ENCODE data around the gene COCH.

COCH gene

DNA sequence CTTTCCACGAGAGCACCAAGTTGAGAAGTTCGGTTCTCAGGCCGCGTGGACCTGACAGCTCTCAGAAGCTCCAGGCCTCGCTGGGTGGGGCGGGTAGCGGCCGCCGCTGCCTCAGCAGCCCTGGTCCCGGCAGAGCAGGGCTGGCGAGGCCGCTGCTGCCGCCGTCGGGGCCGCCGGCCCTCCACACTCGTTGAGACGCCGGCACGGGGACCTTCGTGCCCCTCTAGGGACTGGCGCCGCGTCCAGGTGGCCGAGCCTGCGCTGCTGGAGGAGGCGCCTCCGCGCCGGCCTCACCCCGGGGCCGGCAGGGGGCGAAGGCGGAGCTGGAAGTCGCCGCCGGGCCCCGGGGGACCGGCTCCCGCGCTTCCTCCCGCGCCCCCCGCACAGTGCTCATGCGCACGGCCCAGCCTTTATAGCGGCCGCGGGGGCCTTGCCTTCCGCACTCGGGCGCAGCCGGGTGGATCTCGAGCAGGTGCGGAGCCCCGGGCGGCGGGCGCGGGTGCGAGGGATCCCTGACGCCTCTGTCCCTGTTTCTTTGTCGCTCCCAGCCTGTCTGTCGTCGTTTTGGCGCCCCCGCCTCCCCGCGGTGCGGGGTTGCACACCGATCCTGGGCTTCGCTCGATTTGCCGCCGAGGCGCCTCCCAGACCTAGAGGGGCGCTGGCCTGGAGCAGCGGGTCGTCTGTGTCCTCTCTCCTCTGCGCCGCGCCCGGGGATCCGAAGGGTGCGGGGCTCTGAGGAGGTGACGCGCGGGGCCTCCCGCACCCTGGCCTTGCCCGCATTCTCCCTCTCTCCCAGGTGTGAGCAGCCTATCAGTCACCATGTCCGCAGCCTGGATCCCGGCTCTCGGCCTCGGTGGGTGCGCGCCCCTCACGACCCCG lies at the start of gene COCH:
Gene COCH, plus strand, starts transcription at position 440 of the 879 bp plus-strand sequence. Its CDS starts 380 bp downstream, at position 820.
- Histone ChIP-seq H3K9ac (ENCODE audit: low read depth in 1 of 2, low read length in 2 of 2) (no peak within 1 kb of the TSS), H3K9me3 (ENCODE audit: control insufficient read depth in 1 of 2, low read length in 2 of 2) (no peaks in the 10 kb centered on the region), H3K36me3 (ENCODE audit: control insufficient read depth in 1 of 2, insufficient read depth in 2 of 2, low read length in 2 of 2) (no peaks in the 10 kb centered on the region), H3K4me1 (ENCODE audit: control insufficient read depth in 1 of 2, insufficient read depth in 2 of 2, low read length in 2 of 2) (peaks cover 0 to 12% of the 10 kb centered on the region in 2 donors), H3K27me3 (ENCODE audit: control insufficient read depth in 1 of 2, insufficient read depth in 2 of 2, low read length in 2 of 2) (peaks cover 41 to 44% of the 10 kb centered on the region in 2 donors), H3K4me3 (ENCODE audit: low read depth in 1 of 2, low read length in 2 of 2) (peak within 1 kb of the TSS; percentile 60 to 66), H3K27ac (ENCODE audit: low read depth, low read length) (no peak within 1 kb of the TSS)

DNA sequence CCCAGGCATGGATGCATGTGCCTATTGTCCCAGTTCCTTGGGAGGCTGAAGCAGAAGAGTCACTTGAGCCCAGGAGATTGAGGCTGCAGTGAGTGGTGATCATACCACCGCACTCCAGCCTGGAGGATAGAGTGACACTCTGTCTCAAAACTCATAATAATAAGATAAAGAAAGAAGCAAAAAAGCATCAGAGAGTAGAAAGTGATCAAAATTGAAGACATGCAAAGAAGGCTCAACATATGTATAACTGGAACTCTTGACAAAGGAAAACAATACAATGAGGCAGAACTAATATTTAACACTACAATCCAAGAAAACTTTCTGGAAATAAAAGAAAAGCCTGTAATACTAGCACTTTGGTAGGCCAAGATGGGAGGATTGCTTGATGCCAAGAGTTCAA lies 48.3 kb upstream of the COCH start:
- H3K4me1 ChIP-seq (ENCODE audit: control insufficient read depth in 1 of 2, insufficient read depth in 2 of 2, low read length in 2 of 2) = no peaks in the 10 kb centered on the region
- no peak overlapping the region for H3K9ac ChIP-seq (ENCODE audit: low read depth in 1 of 2, low read length in 2 of 2)
- H3K9me3 ChIP-seq (ENCODE audit: control insufficient read depth in 1 of 2, low read length in 2 of 2) = peaks cover 3 to 6% of the 10 kb centered on the region in 2 donors
- no peaks in the 10 kb centered on the region for H3K36me3 ChIP-seq (ENCODE audit: control insufficient read depth in 1 of 2, insufficient read depth in 2 of 2, low read length in 2 of 2)
- no peak overlapping the region for H3K4me3 ChIP-seq (ENCODE audit: low read depth in 1 of 2, low read length in 2 of 2)
- no peak overlapping the region for H3K27ac ChIP-seq (ENCODE audit: low read depth, low read length)
- H3K27me3 ChIP-seq (ENCODE audit: control insufficient read depth in 1 of 2, insufficient read depth in 2 of 2, low read length in 2 of 2) = no peaks in the 10 kb centered on the region

DNA sequence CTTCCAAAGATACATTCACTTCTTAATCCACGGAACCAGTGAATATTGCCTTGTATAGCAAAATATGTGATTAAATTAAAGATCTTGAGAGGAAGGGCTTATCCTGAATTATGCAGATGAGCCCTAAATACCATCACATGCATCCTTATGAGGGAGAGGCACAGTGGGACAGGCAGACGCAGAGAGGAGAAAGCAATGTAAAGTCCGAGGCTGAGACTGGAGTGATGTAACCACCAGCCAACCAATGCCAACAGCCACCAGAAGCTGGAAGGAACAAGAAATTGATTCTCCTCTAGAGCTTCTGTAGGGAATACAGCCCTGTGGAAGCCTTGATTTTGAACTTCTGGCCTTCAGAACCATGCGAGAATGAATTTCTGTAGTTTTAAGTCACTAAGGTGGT lies 44.5 kb upstream of the COCH start:
- Histone ChIP-seq H3K9me3 (ENCODE audit: control insufficient read depth in 1 of 2, low read length in 2 of 2) (peaks cover 3 to 6% of the 10 kb centered on the region in 2 donors), H3K4me3 (ENCODE audit: low read depth in 1 of 2, low read length in 2 of 2) (no peak overlapping the region), H3K27me3 (ENCODE audit: control insufficient read depth in 1 of 2, insufficient read depth in 2 of 2, low read length in 2 of 2) (no peaks in the 10 kb centered on the region), H3K4me1 (ENCODE audit: control insufficient read depth in 1 of 2, insufficient read depth in 2 of 2, low read length in 2 of 2) (no peaks in the 10 kb centered on the region), H3K36me3 (ENCODE audit: control insufficient read depth in 1 of 2, insufficient read depth in 2 of 2, low read length in 2 of 2) (no peaks in the 10 kb centered on the region), H3K27ac (ENCODE audit: low read depth, low read length) (no peak overlapping the region), H3K9ac (ENCODE audit: low read depth in 1 of 2, low read length in 2 of 2) (no peak overlapping the region)

DNA sequence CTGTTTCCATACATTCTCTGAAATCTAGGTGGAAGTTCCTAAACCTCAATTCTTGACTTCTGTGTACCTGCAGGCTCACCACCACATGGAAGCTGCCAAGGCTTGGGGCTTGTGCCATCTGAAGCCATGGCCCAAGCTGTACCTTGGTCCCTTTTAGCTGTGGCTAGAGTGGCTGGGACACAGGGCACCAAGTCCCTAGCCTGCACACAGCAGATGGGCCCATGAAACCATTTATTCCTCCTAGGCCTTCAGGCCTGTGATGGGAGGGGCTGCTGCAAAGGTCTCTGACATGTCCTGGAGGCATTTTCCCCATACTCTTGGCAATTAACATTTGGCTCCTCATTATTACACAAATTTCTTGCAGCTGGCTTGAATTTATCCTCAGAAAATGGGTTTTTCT lies 40.0 kb upstream of the COCH start:
- Histone ChIP-seq H3K9ac (ENCODE audit: low read depth in 1 of 2, low read length in 2 of 2) (no peak overlapping the region), H3K27me3 (ENCODE audit: control insufficient read depth in 1 of 2, insufficient read depth in 2 of 2, low read length in 2 of 2) (no peaks in the 10 kb centered on the region), H3K4me3 (ENCODE audit: low read depth in 1 of 2, low read length in 2 of 2) (no peak overlapping the region), H3K9me3 (ENCODE audit: control insufficient read depth in 1 of 2, low read length in 2 of 2) (no peaks in the 10 kb centered on the region), H3K27ac (ENCODE audit: low read depth, low read length) (no peak overlapping the region), H3K4me1 (ENCODE audit: control insufficient read depth in 1 of 2, insufficient read depth in 2 of 2, low read length in 2 of 2) (no peaks in the 10 kb centered on the region), H3K36me3 (ENCODE audit: control insufficient read depth in 1 of 2, insufficient read depth in 2 of 2, low read length in 2 of 2) (no peaks in the 10 kb centered on the region)

DNA sequence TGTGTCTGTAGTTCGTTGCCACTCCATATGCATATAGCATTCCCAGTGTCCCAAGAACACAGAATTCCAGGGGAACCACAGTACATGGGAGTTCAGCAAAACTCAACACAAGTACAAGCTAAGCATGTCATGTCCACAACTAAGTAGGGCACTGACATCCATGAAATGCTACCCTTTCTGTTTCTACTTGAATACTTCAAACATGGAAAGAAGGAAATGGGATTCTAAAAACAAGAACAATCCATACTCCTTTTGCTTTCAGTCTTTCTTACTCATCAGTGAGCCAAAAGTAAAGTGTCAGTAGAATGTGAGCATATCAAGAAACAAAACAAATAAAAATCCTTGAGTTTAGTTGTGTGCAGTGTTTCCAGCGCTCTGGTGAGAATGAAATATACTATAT lies 36.0 kb upstream of the COCH start:
- no peak overlapping the region for H3K27ac ChIP-seq (ENCODE audit: low read depth, low read length)
- H3K9me3 ChIP-seq (ENCODE audit: control insufficient read depth in 1 of 2, low read length in 2 of 2) = no peaks in the 10 kb centered on the region
- no peaks in the 10 kb centered on the region for H3K27me3 ChIP-seq (ENCODE audit: control insufficient read depth in 1 of 2, insufficient read depth in 2 of 2, low read length in 2 of 2)
- no peaks in the 10 kb centered on the region for H3K4me1 ChIP-seq (ENCODE audit: control insufficient read depth in 1 of 2, insufficient read depth in 2 of 2, low read length in 2 of 2)
- no peak overlapping the region for H3K9ac ChIP-seq (ENCODE audit: low read depth in 1 of 2, low read length in 2 of 2)
- no peaks in the 10 kb centered on the region for H3K36me3 ChIP-seq (ENCODE audit: control insufficient read depth in 1 of 2, insufficient read depth in 2 of 2, low read length in 2 of 2)
- H3K4me3 ChIP-seq (ENCODE audit: low read depth in 1 of 2, low read length in 2 of 2) = no peak overlapping the region

DNA sequence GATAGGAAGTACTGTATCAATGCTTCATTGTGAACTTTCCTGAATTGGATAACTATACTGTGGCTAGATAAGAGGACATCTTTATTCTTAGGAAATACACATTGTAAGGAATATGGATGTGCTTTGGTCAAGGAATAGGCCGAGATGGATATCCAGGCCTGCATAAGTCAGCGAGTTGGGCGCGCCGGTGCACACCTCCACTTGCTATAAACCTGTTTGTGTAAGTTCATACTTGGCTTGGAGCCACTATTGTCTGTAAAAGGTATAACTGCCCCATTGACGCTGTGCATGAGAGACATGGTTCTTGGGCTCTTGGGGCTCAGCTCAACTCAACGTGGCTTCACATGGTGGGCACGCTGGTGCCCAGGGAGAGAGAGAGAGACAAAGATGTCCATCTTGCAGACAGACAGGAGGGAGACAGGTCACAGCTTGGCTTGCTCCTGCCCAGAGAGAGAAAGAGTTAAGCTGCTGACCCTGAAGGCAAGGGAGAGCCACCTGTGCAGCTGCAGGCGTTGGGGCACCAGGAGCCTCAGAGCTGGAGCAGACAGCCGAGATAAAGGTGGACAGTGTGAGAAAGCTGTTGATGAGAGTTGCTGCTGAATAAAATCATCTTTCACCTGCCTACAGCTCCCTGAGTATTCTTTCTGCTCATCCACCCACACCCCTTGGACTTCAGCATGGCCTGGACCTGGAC lies 34.1 kb upstream of the COCH start:
- Histone ChIP-seq H3K4me3 (ENCODE audit: low read depth in 1 of 2, low read length in 2 of 2) (no peak overlapping the region), H3K27me3 (ENCODE audit: control insufficient read depth in 1 of 2, insufficient read depth in 2 of 2, low read length in 2 of 2) (no peaks in the 10 kb centered on the region), H3K4me1 (ENCODE audit: control insufficient read depth in 1 of 2, insufficient read depth in 2 of 2, low read length in 2 of 2) (no peaks in the 10 kb centered on the region), H3K9ac (ENCODE audit: low read depth in 1 of 2, low read length in 2 of 2) (no peak overlapping the region), H3K36me3 (ENCODE audit: control insufficient read depth in 1 of 2, insufficient read depth in 2 of 2, low read length in 2 of 2) (no peaks in the 10 kb centered on the region), H3K27ac (ENCODE audit: low read depth, low read length) (no peak overlapping the region), H3K9me3 (ENCODE audit: control insufficient read depth in 1 of 2, low read length in 2 of 2) (no peaks in the 10 kb centered on the region)

DNA sequence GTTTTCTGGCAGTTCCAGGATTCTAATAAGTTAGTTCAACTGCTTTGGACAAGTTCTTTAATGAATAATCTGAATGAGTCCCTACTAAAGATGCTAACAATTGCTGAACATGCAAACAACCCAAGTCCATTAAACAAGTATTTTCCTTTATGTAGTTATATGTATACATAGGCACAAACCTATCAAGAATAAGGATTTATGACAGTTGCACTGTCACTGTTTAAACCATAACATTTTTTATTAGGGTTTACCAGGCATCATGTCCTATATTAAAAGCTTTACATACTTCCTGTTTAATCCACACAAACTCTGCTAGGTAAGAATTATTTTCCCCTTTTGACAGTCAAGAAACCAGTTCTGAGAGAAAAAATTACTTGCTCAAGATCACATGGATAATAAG lies 31.9 kb upstream of the COCH start:
- no peaks in the 10 kb centered on the region for H3K4me1 ChIP-seq (ENCODE audit: control insufficient read depth in 1 of 2, insufficient read depth in 2 of 2, low read length in 2 of 2)
- H3K27ac ChIP-seq (ENCODE audit: low read depth, low read length) = no peak overlapping the region
- peaks cover 0 to 2% of the 10 kb centered on the region in 2 donors for H3K27me3 ChIP-seq (ENCODE audit: control insufficient read depth in 1 of 2, insufficient read depth in 2 of 2, low read length in 2 of 2)
- H3K9ac ChIP-seq (ENCODE audit: low read depth in 1 of 2, low read length in 2 of 2) = no peak overlapping the region
- no peaks in the 10 kb centered on the region for H3K9me3 ChIP-seq (ENCODE audit: control insufficient read depth in 1 of 2, low read length in 2 of 2)
- H3K36me3 ChIP-seq (ENCODE audit: control insufficient read depth in 1 of 2, insufficient read depth in 2 of 2, low read length in 2 of 2) = no peaks in the 10 kb centered on the region
- H3K4me3 ChIP-seq (ENCODE audit: low read depth in 1 of 2, low read length in 2 of 2) = no peak overlapping the region

DNA sequence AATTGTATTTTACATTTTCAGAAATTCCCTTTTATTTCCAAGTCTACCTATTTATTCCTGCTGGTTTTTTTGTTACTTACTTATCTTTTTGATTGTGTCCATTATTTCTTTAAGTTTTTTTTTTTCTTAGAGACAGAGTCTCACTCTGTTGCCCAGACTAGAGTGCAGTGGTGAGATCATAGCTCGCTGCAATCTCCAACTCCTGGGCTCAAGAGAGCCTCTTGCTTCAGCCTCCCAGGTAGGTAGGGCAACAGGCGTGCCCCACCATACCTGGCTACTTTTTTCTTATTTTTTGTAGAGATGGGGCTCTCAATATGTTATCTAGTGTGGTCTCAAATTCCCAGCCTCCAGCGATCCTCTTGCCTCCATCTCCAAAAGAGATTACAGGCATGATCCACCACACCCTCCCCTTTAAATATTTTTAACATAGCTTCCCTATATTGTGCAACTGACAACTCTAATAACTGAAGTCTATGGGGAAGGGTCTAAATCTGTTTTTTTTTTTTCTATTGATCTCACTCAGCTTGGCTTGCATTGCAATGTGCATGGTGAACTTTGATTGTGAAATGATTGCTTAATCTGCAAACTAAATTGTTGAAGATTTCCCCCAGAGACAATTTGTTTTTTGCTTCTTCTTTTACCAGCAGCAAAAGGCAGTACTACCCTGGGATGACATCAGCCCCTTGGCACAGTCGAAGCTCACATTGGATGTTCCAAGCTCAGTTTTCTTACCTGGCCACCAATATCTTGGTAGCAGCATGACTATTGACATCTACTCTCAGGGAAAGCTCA lies 25.7 kb upstream of the COCH start:
- no peaks in the 10 kb centered on the region for H3K4me1 ChIP-seq (ENCODE audit: control insufficient read depth in 1 of 2, insufficient read depth in 2 of 2, low read length in 2 of 2)
- H3K9me3 ChIP-seq (ENCODE audit: control insufficient read depth in 1 of 2, low read length in 2 of 2) = no peaks in the 10 kb centered on the region
- H3K27ac ChIP-seq (ENCODE audit: low read depth, low read length) = no peak overlapping the region
- no peak overlapping the region for H3K4me3 ChIP-seq (ENCODE audit: low read depth in 1 of 2, low read length in 2 of 2)
- H3K36me3 ChIP-seq (ENCODE audit: control insufficient read depth in 1 of 2, insufficient read depth in 2 of 2, low read length in 2 of 2) = no peaks in the 10 kb centered on the region
- H3K27me3 ChIP-seq (ENCODE audit: control insufficient read depth in 1 of 2, insufficient read depth in 2 of 2, low read length in 2 of 2) = peaks cover 0 to 2% of the 10 kb centered on the region in 2 donors
- no peak overlapping the region for H3K9ac ChIP-seq (ENCODE audit: low read depth in 1 of 2, low read length in 2 of 2)

DNA sequence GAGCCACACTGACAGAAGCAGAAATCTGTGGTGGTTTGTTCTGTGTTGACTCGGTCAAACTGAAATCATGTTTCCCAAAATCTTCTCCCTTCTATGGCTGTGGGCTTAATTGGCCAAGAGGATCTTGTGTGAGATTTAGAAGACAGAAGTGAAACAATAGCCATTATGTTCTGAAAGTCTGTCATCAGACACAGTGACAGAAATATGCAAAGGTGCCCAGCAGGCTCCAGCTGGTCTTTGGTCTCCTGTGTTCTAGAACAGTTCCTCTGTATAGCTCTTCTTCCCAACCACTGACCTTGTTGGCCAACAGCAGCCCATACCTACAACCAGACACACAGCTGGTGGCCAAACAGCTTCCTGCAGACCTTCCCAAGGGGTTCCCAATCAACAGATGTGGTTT lies 25.0 kb upstream of the COCH start:
- Histone ChIP-seq H3K9ac (ENCODE audit: low read depth in 1 of 2, low read length in 2 of 2) (no peak overlapping the region), H3K27ac (ENCODE audit: low read depth, low read length) (no peak overlapping the region), H3K27me3 (ENCODE audit: control insufficient read depth in 1 of 2, insufficient read depth in 2 of 2, low read length in 2 of 2) (peaks cover 0 to 2% of the 10 kb centered on the region in 2 donors), H3K36me3 (ENCODE audit: control insufficient read depth in 1 of 2, insufficient read depth in 2 of 2, low read length in 2 of 2) (no peaks in the 10 kb centered on the region), H3K9me3 (ENCODE audit: control insufficient read depth in 1 of 2, low read length in 2 of 2) (no peaks in the 10 kb centered on the region), H3K4me1 (ENCODE audit: control insufficient read depth in 1 of 2, insufficient read depth in 2 of 2, low read length in 2 of 2) (no peaks in the 10 kb centered on the region), H3K4me3 (ENCODE audit: low read depth in 1 of 2, low read length in 2 of 2) (no peak overlapping the region)

DNA sequence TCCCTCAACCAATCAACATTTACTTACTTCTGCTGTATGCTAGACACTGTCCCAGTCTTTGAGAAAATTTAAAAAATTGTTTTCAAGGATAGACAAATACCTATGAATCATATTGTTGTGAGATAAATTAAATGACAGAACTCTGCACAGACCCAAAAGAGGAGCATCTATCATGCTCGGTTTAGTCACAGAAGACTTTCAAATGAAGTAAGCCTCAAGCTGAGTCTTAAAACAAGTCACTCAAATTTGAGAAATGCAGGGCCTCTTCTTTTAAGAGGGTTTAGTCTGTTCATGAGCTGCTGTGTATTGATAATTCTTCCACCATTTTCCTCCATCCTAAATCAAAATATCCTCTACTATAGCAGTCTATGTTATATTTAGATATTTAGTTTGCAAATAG lies 24.4 kb upstream of the COCH start:
- no peak overlapping the region for H3K27ac ChIP-seq (ENCODE audit: low read depth, low read length)
- peaks cover 0 to 2% of the 10 kb centered on the region in 2 donors for H3K27me3 ChIP-seq (ENCODE audit: control insufficient read depth in 1 of 2, insufficient read depth in 2 of 2, low read length in 2 of 2)
- no peak overlapping the region for H3K4me3 ChIP-seq (ENCODE audit: low read depth in 1 of 2, low read length in 2 of 2)
- no peaks in the 10 kb centered on the region for H3K4me1 ChIP-seq (ENCODE audit: control insufficient read depth in 1 of 2, insufficient read depth in 2 of 2, low read length in 2 of 2)
- no peaks in the 10 kb centered on the region for H3K36me3 ChIP-seq (ENCODE audit: control insufficient read depth in 1 of 2, insufficient read depth in 2 of 2, low read length in 2 of 2)
- no peak overlapping the region for H3K9ac ChIP-seq (ENCODE audit: low read depth in 1 of 2, low read length in 2 of 2)
- H3K9me3 ChIP-seq (ENCODE audit: control insufficient read depth in 1 of 2, low read length in 2 of 2) = no peaks in the 10 kb centered on the region
